ENCODE results near the gene FYB1.

- TF ChIP-seq CTCF (IDR thresholded peaks at IDR 0.05) (no peak), POLR2A (IDR thresholded peaks at IDR 0.05) (no peak)
Measured at GRCh38 chr5:39208471-39208870, 10.9 kb downstream of the FYB1 start.

All from lower leg skin (tissue), 3 donors.